Measurements from ENCODE around the gene YWHAQ. TPM values are rescaled to one million over a fixed set of nuclear protein-coding genes. Genes with fewer than 3 reads are reported as not detected.

The YWHAQ gene
- total and polyA plus RNA-seq, 3 experiments from 2014 or later, result 358 to 565 (median 560) TPM

GRCh38 chr2:9647884-9648283 lies 17.1 kb upstream of the YWHAQ start:
- H3K9me3 ChIP-seq (ENCODE audit: low read length), result no peaks in the 10 kb centered on the region
- no peak overlapping the region for H3K27ac ChIP-seq (ENCODE audit: low read depth, low read length)
- Mint-ChIP-seq H3K27me3 (no peaks in the 10 kb centered on the region), H3K9me3 (no peaks in the 10 kb centered on the region), H3K4me1 (peaks cover 11 to 35% (median 24%) of the 10 kb centered on the region in 3 donors), H3K27ac (peak overlapping the region in 4 of 8 donors; percentile 33 to 68 (median 50)), H3K4me3 (peak overlapping the region in 2 of 7 donors; percentile 13 to 24), H3K36me3 (no peaks in the 10 kb centered on the region)
- POLR2A ChIA-PET, result no interaction called here
- DNase-seq, result no peak
- no peaks in the 10 kb centered on the region for H3K36me3 ChIP-seq (ENCODE audit: insufficient read depth, low read length)
- CTCF ChIA-PET, result no interaction called here
- no peaks in the 10 kb centered on the region for H3K4me1 ChIP-seq (ENCODE audit: insufficient read depth, low read length)
- no peaks in the 10 kb centered on the region for H3K27me3 ChIP-seq (ENCODE audit: insufficient read depth, low read length, poor library complexity, severe bottlenecking)
- no peak overlapping the region for H3K4me3 ChIP-seq (ENCODE audit: low read length)

GRCh38 chr2:9646196-9647030 lies 15.6 kb upstream of the YWHAQ start:
- peak overlapping the region in 2 of 8 donors; percentile 39 to 91 for H3K27ac Mint-ChIP-seq
- H3K27me3 Mint-ChIP-seq, result no peaks in the 10 kb centered on the region
- POLR2A ChIA-PET, result no interaction called here

GRCh38 chr2:9644603-9645002 lies 13.8 kb upstream of the YWHAQ start:
- Mint-ChIP-seq H3K9me3 (no peaks in the 10 kb centered on the region), H3K27ac (peak overlapping the region in 1 of 8 donors; percentile 17), H3K27me3 (peaks cover 0 to 4% of the 10 kb centered on the region in 2 donors), H3K36me3 (no peaks in the 10 kb centered on the region), H3K4me1 (peaks cover 17 to 44% (median 24%) of the 10 kb centered on the region in 3 donors), H3K4me3 (no peak overlapping the region)
- Histone ChIP-seq H3K9me3 (ENCODE audit: low read length) (no peaks in the 10 kb centered on the region), H3K4me1 (ENCODE audit: insufficient read depth, low read length) (no peaks in the 10 kb centered on the region), H3K4me3 (ENCODE audit: low read length) (no peak overlapping the region), H3K27me3 (ENCODE audit: insufficient read depth, low read length, poor library complexity, severe bottlenecking) (no peaks in the 10 kb centered on the region), H3K27ac (ENCODE audit: low read depth, low read length) (no peak overlapping the region), H3K36me3 (ENCODE audit: insufficient read depth, low read length) (no peaks in the 10 kb centered on the region)
- POLR2A ChIA-PET, result no interaction called here
- CTCF ChIA-PET, result no interaction called here
- DNase-seq, result no peak

More at GRCh38 chr2:9646196-9647030, 15.6 kb upstream of the YWHAQ start:
- Mint-ChIP-seq H3K4me1 (peaks cover 22 to 48% (median 30%) of the 10 kb centered on the region in 3 donors), H3K9me3 (no peaks in the 10 kb centered on the region), H3K4me3 (no peak overlapping the region), H3K36me3 (no peaks in the 10 kb centered on the region)
- H3K4me1 ChIP-seq (ENCODE audit: insufficient read depth, low read length), result no peaks in the 10 kb centered on the region
- CTCF ChIA-PET, result no interaction called here
- H3K27me3 ChIP-seq (ENCODE audit: insufficient read depth, low read length, poor library complexity, severe bottlenecking), result no peaks in the 10 kb centered on the region
- no peaks in the 10 kb centered on the region for H3K36me3 ChIP-seq (ENCODE audit: insufficient read depth, low read length)
- H3K9me3 ChIP-seq (ENCODE audit: low read length), result no peaks in the 10 kb centered on the region
- H3K27ac ChIP-seq (ENCODE audit: low read depth, low read length), result no peak overlapping the region
- DNase-seq, result no peak
- H3K4me3 ChIP-seq (ENCODE audit: low read length), result no peak overlapping the region

- Mint-ChIP-seq H3K4me3 (no peak overlapping the region), H3K9me3 (no peaks in the 10 kb centered on the region), H3K36me3 (no peaks in the 10 kb centered on the region), H3K4me1 (peaks cover 17 to 38% (median 20%) of the 10 kb centered on the region in 3 donors), H3K27me3 (peaks cover 0 to 4% of the 10 kb centered on the region in 2 donors), H3K27ac (peak overlapping the region in 2 of 8 donors; percentile 27 to 36)
- CTCF ChIA-PET, result no interaction called here
- no peaks in the 10 kb centered on the region for H3K9me3 ChIP-seq (ENCODE audit: low read length)
- no peaks in the 10 kb centered on the region for H3K27me3 ChIP-seq (ENCODE audit: insufficient read depth, low read length, poor library complexity, severe bottlenecking)
- H3K4me3 ChIP-seq (ENCODE audit: low read length), result no peak overlapping the region
- H3K36me3 ChIP-seq (ENCODE audit: insufficient read depth, low read length), result no peaks in the 10 kb centered on the region
- POLR2A ChIA-PET, result no interaction called here
- H3K27ac ChIP-seq (ENCODE audit: low read depth, low read length), result no peak overlapping the region
- no peaks in the 10 kb centered on the region for H3K4me1 ChIP-seq (ENCODE audit: insufficient read depth, low read length)
- DNase-seq, result no peak
Measured at GRCh38 chr2:9644021-9644420, 13.2 kb upstream of the YWHAQ start.

- Histone ChIP-seq H3K4me1 (ENCODE audit: insufficient read depth, low read length) (no peaks in the 10 kb centered on the region), H3K27ac (ENCODE audit: low read depth, low read length) (no peak overlapping the region), H3K9me3 (ENCODE audit: low read length) (no peaks in the 10 kb centered on the region), H3K4me3 (ENCODE audit: low read length) (no peak overlapping the region), H3K36me3 (ENCODE audit: insufficient read depth, low read length) (no peaks in the 10 kb centered on the region), H3K27me3 (ENCODE audit: insufficient read depth, low read length, poor library complexity, severe bottlenecking) (no peaks in the 10 kb centered on the region)
- CTCF ChIA-PET, result no interaction called here
- Mint-ChIP-seq H3K27me3 (peaks cover 0 to 4% of the 10 kb centered on the region in 2 donors), H3K27ac (peak overlapping the region in 6 of 8 donors; percentile 22 to 84 (median 54)), H3K4me1 (peaks cover 14 to 25% (median 17%) of the 10 kb centered on the region in 3 donors), H3K36me3 (no peaks in the 10 kb centered on the region), H3K4me3 (peak overlapping the region in 6 of 7 donors; percentile 52 to 83 (median 78)), H3K9me3 (no peaks in the 10 kb centered on the region)
- POLR2A ChIA-PET, result no interaction called here
- DNase-seq, result peak in 1 of 5 donors; percentile 17
Measured at GRCh38 chr2:9641641-9642040, 10.8 kb upstream of the YWHAQ start.

GRCh38 chr2:9640403-9641104 lies 9.8 kb upstream of the YWHAQ start:
- CTCF ChIA-PET, result no interaction called here
- peaks cover 0 to 4% of the 10 kb centered on the region in 2 donors for H3K27me3 Mint-ChIP-seq
- peak overlapping the region in 5 of 7 donors; percentile 3 to 57 (median 32) for H3K4me3 Mint-ChIP-seq
- H3K27ac Mint-ChIP-seq, result peak overlapping the region in 1 of 8 donors; percentile 39
- POLR2A ChIA-PET, result no interaction called here
- H3K9me3 Mint-ChIP-seq, result no peaks in the 10 kb centered on the region
- Histone ChIP-seq H3K4me1 (ENCODE audit: insufficient read depth, low read length) (no peaks in the 10 kb centered on the region), H3K9me3 (ENCODE audit: low read length) (no peaks in the 10 kb centered on the region), H3K4me3 (ENCODE audit: low read length) (no peak overlapping the region), H3K36me3 (ENCODE audit: insufficient read depth, low read length) (no peaks in the 10 kb centered on the region), H3K27me3 (ENCODE audit: insufficient read depth, low read length, poor library complexity, severe bottlenecking) (no peaks in the 10 kb centered on the region), H3K27ac (ENCODE audit: low read depth, low read length) (no peak overlapping the region)
- DNase-seq, result no peak
- peaks cover 14 to 25% (median 17%) of the 10 kb centered on the region in 3 donors for H3K4me1 Mint-ChIP-seq
- no peaks in the 10 kb centered on the region for H3K36me3 Mint-ChIP-seq

- Mint-ChIP-seq H3K4me3 (no peak overlapping the region), H3K36me3 (no peaks in the 10 kb centered on the region), H3K9me3 (no peaks in the 10 kb centered on the region), H3K4me1 (peaks cover 14 to 25% (median 17%) of the 10 kb centered on the region in 3 donors), H3K27me3 (peaks cover 0 to 4% of the 10 kb centered on the region in 2 donors), H3K27ac (peak overlapping the region in 2 of 8 donors; percentile 6 to 51)
- Histone ChIP-seq H3K36me3 (ENCODE audit: insufficient read depth, low read length) (no peaks in the 10 kb centered on the region), H3K4me1 (ENCODE audit: insufficient read depth, low read length) (no peaks in the 10 kb centered on the region), H3K4me3 (ENCODE audit: low read length) (no peak overlapping the region), H3K27me3 (ENCODE audit: insufficient read depth, low read length, poor library complexity, severe bottlenecking) (no peaks in the 10 kb centered on the region), H3K27ac (ENCODE audit: low read depth, low read length) (no peak overlapping the region), H3K9me3 (ENCODE audit: low read length) (no peaks in the 10 kb centered on the region)
- ChIA-PET CTCF (no interaction called here), POLR2A (interaction anchor here (0.6 to 1.6 kb wide), 2 partner anchors 9 to 83 kb away, joined by 3 to 7 read pairs; partner anchors contain the start of gene YWHAQ)
- DNase-seq, result no peak
Measured at GRCh38 chr2:9639740-9640343, 9.0 kb upstream of the YWHAQ start.

Data from CD8-positive, alpha-beta memory T cell (primary cell).